GM18499 (cell line): ENCODE measurements around the gene TRMT10C.
"Not testable (repeated sequence)": the region's sequence is repeated elsewhere in the genome, so short reads cannot be mapped to it uniquely, and the experiment has no call there.

Source experiments
- ATAC-seq: cut with Tn5 transposase; IDR thresholded peaks from one replicate; pipeline ENCODE4 v1.9.1; 2021; ENCODE audit warnings: moderate number of reproducible peaks; ENCODE audit not compliant: insufficient read depth, unreplicated experiment

TRMT10C gene

DNA sequence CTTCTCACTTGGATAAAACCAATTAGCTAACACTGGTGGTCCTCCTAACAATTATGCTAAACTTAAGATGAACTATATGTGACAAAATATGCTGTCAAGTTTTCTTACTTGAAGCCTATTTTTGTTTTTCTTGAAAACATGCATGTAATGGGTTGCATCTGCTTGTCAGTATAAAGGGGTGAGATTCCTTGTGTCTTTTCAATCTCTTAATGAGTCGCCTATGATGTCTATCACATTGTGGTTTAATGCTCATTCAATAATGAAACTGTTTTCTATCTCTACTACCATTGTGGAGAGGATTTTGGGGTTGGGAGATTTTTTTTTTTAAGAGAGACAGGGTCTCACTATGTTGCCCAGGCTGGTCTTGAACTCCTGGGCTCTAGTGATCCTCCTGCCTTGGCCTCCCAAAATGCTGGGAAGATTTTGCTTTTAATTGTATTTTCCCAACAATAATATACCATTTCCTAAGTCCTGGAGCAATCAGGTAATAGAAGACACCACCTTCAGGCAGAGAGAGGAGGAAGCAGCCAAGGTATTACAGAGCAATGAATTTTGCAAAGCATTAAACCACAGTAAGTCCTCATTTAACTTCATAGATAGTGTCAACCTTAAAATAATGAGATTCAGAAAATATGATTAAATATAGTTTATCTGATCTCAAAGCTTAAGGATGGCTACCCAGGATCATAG lies 17.4 kb upstream of the TRMT10C start:
- no peak for ATAC-seq

DNA sequence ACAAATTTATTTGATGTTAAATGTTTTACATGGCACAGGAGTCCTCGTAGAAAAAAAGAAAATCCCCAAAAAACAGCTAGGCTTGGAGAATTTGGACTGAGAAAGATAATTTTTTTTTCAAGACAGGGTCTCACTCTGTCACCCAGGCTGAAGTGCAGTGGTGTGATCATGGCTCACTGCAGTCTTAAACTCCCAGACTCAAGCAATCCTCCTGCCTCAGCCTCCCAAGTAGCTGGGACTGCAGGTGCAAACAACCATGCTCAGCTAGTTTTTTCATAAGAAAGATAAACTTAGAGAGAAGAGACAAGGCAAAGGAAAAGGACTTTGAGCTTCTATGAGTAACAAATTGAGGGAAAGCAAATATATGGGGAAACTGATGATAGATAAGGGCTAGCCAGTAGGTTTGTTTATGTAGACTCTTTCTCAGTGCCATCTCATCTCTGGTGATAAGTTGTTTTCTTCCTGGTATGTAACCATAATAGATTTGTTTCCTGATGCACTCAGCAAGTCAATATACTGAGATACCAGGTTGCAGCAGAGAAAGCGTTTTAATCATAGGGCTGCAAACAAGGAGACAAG lies 13.1 kb upstream of the TRMT10C start:
- ATAC-seq, result no peak

DNA sequence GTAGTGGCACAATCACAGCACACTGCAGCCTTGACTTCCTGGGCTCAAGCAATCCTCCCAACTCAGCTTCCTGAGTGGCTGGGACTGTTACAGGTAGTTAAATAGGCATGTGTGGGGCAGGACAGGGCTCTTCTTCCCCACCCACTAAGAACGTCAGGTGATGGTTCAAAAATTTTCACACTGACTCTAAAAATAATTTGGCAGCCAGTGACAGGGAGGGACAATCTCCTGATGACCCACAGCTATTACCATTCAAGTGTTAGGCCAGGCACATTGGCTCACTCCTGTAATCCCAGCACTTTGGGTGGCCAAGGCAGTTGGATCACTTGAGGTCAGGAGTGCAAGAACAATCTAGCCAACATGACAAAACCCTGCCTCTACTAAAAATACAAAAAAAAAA lies 12.2 kb upstream of the TRMT10C start:
- no peak for ATAC-seq

DNA sequence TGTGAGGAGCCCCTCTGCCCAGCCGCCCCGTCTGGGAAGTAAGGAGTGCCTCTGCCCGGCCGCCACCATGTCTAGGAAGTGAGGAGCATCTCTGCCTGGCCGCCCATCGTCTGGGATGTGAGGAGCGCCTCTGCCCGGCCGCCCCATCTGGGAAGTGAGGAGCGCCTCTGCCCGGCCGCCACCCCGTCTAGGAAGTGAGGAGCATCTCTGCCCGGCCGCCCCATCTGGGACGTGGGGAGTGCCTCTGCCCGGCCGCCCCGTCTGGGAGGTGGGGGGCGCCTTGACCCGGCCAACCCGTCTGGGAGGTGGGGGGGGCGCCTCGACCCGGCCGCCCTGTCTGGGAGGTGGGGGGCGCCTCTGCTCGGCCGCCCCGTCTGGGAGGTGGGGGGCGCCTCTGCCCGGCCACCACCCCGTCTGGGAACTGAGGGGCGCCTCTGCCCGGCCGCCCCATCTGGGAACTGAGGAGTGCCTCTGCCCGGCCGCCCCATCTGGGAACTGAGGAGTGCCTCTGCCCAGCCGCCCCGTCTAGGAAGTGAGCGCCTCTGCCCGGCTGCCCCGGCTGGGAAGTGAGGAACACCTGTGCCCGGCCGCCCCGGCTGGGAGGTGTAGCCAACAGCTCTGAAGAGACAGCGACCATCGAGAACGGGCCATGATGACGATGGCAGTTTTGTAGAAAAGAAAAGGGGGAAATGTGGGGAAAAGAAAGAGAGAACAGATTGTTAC lies 10.1 kb upstream of the TRMT10C start:
- ATAC-seq, result not testable (repeated sequence)

DNA sequence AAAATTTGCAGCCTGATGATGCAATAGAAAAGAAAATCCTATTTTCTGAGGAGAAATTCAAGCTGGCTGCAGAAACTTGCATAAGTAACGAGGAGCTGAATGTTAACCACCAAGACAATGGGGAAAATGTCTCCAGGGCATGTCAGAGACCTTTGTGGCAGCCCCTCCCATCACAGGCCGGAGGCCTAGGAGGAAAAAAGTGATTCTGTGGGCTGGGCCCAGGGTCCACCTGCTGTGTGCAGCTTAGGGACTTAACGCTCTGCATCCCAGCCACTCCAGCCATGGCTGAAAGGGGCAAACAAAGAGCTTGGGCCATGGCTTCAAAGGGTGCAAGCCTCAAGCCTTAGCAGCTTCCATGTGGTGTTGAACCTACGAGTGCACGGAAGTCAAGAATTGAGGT lies 8.3 kb upstream of the TRMT10C start:
- not testable (repeated sequence) for ATAC-seq

DNA sequence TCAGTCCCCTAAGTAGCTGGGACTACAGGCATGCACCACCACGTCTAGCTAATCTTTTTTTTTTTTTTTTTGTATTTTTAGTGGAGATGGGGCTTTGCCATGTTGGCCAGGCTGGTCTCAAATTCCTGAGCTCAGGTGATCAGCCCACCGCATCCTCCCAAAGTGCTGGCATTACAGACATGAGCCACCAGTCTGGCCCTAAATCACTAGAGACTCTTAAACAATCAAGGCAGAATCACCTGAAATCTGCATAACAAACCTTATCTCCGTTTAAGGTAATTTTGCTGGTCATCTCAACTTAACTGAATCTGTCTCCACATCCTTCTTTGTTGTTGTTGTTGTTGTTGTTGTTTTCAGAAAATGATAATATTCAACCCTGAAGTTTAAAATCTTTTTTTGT lies 5.6 kb upstream of the TRMT10C start:
- no peak for ATAC-seq

DNA sequence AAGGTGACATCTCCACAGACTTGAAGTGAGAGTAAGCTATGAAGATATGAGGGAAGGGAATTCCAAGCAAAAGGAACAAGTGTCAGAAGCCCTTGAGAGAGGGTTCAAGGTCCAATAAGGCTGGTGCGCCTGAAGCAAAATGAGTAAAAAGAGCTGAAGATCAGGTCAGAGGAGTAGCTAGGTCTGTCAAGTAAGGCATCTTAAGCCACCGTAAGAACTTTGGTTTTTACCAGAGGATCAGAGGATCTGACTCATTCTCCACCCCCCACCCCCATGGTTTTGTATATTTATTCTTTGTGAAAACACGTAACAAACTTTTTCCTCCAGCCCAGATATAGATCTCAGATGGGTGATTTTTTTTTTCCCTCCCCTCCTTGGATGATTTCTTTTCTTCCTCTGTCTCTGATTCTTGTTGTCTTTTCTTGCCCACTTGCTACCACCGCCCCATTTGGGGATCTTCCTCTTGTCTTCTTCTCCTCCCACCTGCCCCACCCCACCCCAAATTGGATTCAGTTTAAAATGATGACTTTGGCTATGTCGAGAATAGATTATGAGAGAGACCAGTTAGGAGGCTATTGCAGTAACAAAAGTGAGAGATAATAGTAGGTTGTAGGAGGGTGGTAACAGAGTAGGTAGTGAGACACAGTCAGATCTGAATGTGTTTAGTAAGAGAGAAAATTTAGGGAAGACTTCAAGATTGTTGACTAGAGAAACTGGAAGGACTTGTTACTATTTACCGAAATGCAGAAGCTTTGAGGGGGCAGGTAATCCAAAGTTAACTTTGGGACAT lies 6.1 kb downstream of the TRMT10C start:
- ATAC-seq, result no peak

DNA sequence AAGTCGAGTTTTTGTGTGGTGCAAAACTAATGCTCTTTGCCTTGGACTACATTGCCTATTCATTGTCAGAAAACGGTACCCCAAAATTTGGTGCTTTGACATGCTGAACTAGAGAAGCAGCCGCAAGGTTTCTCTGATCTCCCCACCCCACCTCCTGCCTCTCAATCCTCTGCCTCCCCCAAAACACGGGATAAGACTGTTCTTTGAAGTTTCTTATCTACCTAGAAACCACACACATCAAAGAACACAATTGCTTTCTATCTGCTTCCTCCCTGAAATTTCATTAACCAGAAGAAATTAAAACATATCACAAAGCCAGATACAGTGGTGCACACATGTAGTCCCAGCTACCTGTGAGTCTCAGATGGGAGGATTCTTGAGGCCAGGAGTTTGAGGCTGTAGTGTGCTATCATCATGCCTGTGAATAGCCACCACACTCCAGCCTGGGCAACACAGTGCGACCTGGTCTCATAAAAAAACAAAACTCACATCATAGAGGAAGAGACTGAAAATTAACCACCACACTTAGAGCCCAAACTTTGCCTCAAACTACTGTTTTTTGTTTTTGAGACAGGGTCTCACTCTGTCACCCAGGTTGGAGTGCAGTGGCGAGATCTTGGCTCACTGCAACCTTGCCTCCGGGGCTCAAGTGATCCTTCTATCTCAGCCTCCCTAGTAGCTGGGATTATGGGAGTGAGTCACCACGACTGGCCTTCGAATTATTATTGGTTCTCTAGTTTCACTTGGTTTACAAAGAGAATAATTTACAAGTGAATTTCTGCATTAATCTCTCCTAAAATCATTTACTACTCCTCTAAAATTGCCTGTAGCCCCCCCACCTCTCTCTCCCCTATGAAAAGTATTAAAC lies 9.6 kb downstream of the TRMT10C start:
- no peak for ATAC-seq

DNA sequence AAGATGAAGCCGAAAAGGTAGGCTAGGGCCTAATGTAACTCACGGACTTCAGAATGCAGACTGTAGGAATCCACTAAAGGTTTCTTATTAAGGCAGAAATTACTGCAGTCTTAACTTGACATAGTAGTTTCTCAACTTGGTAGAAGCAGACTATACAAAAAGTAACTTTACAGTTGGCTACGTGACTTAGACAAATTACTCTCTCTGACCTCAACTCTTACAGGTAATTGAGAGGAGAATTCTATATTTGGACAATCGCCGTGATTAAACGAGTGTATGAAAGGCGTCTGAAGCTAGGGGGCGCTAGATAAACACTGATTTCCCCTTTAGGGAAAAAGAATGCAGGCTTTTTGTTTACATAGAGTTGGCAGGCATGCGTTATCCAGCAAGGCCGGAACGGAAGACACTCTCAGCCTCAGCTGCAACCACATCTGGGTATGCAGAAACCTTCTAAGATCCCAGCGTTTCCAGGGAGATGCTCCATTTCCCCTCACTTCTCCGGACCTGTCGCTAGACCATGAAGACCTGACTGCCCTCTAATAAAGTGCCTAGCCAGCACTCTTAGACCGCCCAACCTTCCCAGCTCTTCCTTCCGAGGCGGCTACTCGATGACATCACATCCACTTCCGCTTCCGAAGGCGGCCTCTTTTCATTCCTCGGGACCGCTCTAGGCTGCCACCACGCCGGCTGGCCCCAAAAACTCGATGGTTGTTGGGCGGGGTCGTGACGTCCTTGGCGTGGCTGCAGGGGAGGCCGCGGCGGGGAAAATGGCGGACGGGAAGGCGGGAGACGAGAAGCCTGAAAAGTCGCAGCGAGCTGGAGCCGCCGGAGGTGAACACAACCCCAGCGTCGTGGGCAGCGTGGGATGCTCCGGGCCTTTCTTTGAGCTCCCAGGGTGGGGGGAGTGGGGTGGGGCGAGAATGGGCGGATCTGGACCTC lies 12.1 kb downstream of the TRMT10C start, which contains the start of gene PCNP:
PCNP (plus strand) TSS at position 732 of the 939 bp plus-strand sequence; CDS start at position 768, 36 bp downstream.
- peak; percentile 79 for ATAC-seq

DNA sequence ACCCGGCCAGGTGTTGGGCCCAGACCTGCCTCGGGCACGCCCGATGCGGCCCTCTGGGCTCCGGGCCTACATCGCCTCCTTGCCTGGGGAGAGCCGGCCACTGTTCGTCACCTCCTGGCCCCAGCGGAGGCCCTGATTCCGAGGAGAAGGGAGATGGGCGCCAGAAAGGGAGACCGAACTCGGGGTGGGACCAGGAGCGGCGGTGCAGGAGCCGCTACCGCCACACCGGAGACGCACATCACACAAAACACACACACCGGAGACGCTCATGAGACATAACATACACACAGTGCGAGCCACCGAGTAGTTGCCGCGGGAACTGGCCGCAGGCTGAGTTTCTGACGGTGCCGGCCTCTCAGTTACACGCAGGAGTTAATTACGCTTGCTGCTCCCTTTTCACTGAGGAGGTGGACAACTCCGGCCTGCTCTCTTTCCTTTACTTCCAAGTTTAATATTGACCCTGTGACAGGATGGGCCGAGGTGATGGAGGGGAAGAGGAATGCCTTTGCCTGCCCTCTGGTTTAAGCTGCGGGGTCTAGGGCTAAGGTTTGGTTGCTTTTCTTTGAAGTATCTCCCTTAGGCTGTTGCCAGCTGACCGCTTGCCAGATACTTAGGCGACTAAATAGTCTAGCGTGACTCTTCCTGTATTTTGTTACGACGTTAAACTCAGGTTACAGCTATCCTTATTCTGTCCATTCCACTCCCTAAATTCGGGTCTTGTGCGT lies 12.9 kb downstream of the TRMT10C start:
- peak; percentile 31 for ATAC-seq

DNA sequence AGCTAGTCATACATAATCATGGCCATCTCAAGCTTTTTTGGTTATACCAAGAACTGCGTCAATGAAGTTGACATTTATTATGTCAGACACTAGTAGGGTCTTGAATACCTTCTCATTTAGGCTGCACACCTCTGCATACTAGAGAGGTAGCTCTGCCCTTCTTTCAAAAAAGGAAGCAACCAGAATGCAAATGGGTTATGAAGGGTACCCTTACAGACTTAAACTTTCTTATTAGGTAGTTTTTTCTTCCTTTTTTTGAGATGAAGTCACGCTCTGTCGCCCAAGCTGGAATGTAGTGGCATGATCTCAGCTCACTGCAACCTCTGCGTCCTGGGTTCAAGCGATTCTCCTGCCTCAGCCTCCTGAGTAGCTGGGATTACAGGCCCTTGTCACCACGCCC lies 15.6 kb downstream of the TRMT10C start:
- ATAC-seq, result no peak

DNA sequence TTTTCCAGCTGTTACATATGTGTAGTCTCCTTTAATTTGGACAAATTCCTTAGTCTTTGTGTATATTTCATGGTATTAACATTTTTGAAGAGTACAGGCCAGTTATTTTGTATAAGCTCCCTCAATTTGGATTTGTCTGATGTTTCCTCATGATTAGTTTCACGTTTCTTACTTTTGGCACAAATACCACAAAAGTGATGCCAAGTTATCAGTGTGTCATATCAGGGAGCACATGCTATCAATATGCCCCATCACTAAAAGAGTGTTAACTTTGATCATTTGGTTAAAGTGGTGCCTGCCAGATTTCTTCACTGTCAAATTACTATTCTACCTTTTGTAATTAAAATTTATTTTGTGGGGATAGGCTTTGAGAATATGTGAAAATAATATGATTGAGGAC lies 26.9 kb downstream of the TRMT10C start:
- no peak for ATAC-seq

DNA sequence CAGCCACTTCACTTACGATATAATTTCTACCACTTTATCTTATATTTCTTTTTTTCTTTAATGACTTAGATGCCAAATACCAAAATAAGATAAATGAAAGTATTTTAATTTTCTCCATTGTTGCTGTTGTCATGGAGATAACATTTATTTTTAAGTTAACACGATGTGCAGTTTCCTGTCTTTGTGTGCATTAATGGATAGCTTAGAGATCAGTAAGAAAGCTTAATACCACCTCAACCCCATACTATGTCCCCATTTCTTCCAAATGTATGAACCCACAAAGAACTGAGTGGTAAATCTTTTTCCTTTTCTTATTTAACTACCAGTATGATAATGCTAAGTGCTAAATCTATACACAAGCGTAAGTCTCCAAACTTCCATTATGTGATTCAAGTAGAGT lies 29.4 kb downstream of the TRMT10C start:
- ATAC-seq, result no peak

DNA sequence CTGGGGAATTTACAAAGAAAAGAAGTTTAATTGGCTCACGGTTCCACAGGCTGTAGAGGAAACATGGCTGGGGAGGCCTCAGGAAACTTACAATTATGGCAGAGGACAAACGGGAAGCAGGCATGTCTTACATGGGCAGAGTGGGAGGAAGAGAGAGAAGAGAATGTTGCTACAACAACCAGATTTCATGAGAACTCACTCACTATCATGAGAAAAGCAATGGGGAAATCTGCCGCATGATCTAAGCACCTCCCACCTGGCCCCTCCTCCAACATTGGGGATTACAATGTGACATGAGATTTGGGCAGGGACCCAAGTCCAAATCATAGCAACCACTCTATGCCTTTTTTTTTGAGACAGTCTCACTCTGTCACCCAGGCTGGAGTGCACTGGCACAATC lies 41.1 kb downstream of the TRMT10C start:
- no peak for ATAC-seq

DNA sequence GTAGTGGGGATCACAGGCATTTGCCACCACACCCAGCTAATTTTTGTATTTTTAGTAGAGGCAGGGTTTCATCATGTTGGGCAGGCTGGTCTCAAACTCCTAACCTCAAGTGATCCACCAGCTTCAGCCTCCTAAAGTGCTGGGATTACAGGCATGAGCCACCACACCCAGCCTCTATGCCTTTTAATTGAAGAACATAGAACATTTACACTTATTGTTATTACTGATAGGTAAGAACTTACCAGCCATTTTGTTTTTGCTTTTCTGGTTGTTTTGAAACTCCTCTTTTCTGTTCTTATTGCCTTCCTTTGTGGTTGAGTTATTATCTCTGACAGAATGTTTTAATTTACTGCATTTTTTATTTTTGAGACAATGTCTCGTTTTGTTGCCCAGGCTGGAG lies 41.5 kb downstream of the TRMT10C start:
- no peak for ATAC-seq

DNA sequence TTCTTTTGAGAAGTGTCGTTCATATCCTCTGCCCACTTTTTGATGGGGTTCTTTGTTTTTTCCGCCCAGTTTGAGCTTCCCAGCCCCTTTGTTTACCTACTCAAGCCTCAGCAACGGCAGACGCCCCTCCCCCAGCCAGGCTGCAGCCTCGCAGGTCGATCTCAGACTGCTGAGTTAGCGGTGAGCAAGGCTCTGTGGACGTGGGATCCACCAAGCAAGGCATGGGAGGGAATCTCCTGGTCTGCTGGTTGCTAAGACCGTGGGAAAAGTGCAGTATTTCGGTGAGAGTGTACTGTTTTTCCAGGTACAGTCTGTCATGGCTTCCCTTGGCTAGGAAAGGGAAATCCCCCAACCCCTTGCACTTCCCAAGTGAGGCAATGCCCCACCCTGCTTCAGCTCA lies 43.7 kb downstream of the TRMT10C start:
- not testable (repeated sequence) for ATAC-seq

DNA sequence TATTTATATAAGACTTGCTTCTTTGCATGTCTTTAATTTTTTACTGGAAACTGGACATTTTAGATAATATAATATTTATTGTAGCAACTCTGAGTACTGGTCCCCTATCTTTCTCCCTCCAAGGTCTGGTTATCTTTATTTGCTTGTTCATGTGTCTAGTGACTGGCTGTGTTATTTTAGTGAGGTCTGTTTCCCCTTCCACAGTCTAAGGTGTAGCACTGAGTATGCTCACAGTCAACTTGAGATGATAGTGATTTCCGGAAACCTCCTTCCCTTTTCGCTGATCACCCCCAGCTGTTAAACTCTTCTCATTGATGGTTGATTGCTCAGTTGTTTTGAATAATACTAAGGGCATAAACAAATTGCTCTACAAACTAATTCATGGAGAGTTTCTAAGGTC lies 49.4 kb downstream of the TRMT10C start:
- ATAC-seq, result peak; percentile 70

DNA sequence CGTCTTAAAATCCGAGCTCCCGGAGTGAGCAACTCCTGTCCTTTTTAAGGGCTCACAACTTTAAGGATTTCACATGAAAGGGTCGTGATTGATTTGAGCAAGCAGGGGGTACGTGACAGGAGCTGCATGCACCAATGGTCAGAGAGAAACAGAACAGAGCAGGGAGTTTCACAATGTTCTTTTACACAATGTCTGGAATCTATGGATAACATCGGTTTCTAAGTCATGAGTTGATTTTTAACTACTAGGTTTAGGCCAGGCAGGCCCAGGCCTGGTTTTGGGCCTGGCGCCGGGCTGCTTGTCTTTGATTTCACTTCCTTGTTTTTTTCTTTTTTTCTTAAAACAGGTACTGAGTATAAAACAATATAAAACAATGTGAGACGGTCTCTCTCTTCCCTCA lies 51.3 kb downstream of the TRMT10C start:
- not testable (repeated sequence) for ATAC-seq
